SK-N-SH (cell line): Measurements from ENCODE around the gene MRPL51. TPM values are rescaled to one million over a fixed set of nuclear protein-coding genes. Genes with fewer than 3 reads are reported as not detected.

ENCODE experiments used
- CTCF ChIA-PET: fragments of 300-600, 350-600 bp; formaldehyde crosslinking; extraction: SDS; loops from one replicate; lab custom pipeline; 2021; lab: Yijun Ruan, JAX
- POLR2A ChIA-PET: fragments of 350-600 bp; sonication (Branson Sonifier 250); formaldehyde crosslinking; extraction: SDS; loops from one replicate; lab custom pipeline; 2020; ENCODE audit warnings: antibody characterized with exemption, inconsistent platforms; lab: Yijun Ruan, JAX
- DNase-seq: peaks from one replicate; pipeline ENCODE4 v3.0.0; 2012
- H2AFZ ChIP-seq: fragments of 200-600 bp; sonication (generic); 2 replicates; pipeline ENCODE4 v1.8.1; 2016; ENCODE audit warnings: antibody characterized with exemption, mild to moderate bottlenecking, low read depth
- H3F3A ChIP-seq: fragments of 200-600 bp; sonication (generic); replicated peaks from 2 replicates; pipeline ENCODE3; 2016; ENCODE audit warnings: antibody characterized with exemption, mild to moderate bottlenecking; ENCODE audit not compliant: insufficient read depth
- H3K27ac ChIP-seq, 2 experiments: fragments of 200-500 bp in 1 of 2; fragments of 200-600 bp in 1 of 2; sonication (Bioruptor generic) in 1 of 2; sonication (generic), shearing (Covaris generic) in 1 of 2; 2 replicates each; pipeline versions ENCODE4 v1.5.1 to v1.6.1; 2014 to 2016; ENCODE audit warnings: low read depth in 2 of 2, inconsistent platforms in 1 of 2, low read length in 1 of 2, mild to moderate bottlenecking in 1 of 2, mixed read lengths in 1 of 2
- H3K27me3 ChIP-seq: fragments of 200-600 bp; sonication (generic), shearing (Covaris generic); 2 replicates; pipeline ENCODE4 v1.6.1; 2016; ENCODE audit warnings: mixed run types; ENCODE audit not compliant: insufficient read depth
- H3K36me3 ChIP-seq, 2 experiments: fragments of 200-500 bp in 1 of 2; fragments of 200-600 bp in 1 of 2; sonication (Bioruptor generic) in 1 of 2; sonication (generic) in 1 of 2; replicated peaks in 1 of 2; 2 replicates each; pipeline versions ENCODE3 to v1.5.1; 2014 to 2016; ENCODE audit warnings: low read length in 1 of 2, mild to moderate bottlenecking in 1 of 2; ENCODE audit not compliant: insufficient read depth in 2 of 2, control insufficient read depth in 1 of 2
- H3K4me1 ChIP-seq, 2 experiments: fragments of 200-500 bp in 1 of 2; fragments of 200-600 bp in 1 of 2; sonication (Bioruptor generic) in 1 of 2; sonication (generic), shearing (Covaris generic) in 1 of 2; 2 replicates each; pipeline versions ENCODE4 v1.5.1 to v1.6.1; 2014 to 2016; ENCODE audit warnings: low read depth in 1 of 2, low read length in 1 of 2, mixed run types in 1 of 2; ENCODE audit not compliant: insufficient read depth in 2 of 2, control insufficient read depth in 1 of 2
- H3K4me2 ChIP-seq: fragments of 200-600 bp; sonication (generic), shearing (Covaris generic); 2 replicates; pipeline ENCODE4 v1.6.1; 2017; ENCODE audit warnings: mixed run types
- H3K4me3 ChIP-seq, 2 experiments: fragments of 200-500 bp in 1 of 2; fragments of 200-600 bp in 1 of 2; sonication (Bioruptor generic) in 1 of 2; sonication (generic), shearing (Covaris generic) in 1 of 2; 2 replicates each; pipeline versions ENCODE4 v1.5.1 to v1.8.1; 2014 to 2016; ENCODE audit warnings: low read depth in 2 of 2, inconsistent platforms in 1 of 2, low read length in 1 of 2, mild to moderate bottlenecking in 1 of 2, mixed read lengths in 1 of 2, moderate library complexity in 1 of 2
- H3K79me2 ChIP-seq: fragments of 200-600 bp; sonication (generic); 2 replicates; pipeline ENCODE4 v1.8.1; 2017; ENCODE audit warnings: mild to moderate bottlenecking; ENCODE audit not compliant: insufficient read depth
- H3K9ac ChIP-seq: fragments of 200-600 bp; sonication (generic); 2 replicates; pipeline ENCODE4 v1.6.1; 2017; ENCODE audit warnings: mixed run types
- H3K9me2 ChIP-seq: fragments of 200-600 bp; sonication (generic); 2 replicates; pipeline ENCODE4 v1.6.1; 2017; ENCODE audit warnings: mixed run types
- H3K9me3 ChIP-seq: fragments of 200-600 bp; sonication (generic); 2 replicates; pipeline ENCODE4 v1.6.1; 2017; ENCODE audit warnings: mixed run types, mild to moderate bottlenecking, moderate library complexity
- H4K20me1 ChIP-seq: fragments of 200-600 bp; sonication (generic); 2 replicates; pipeline ENCODE4 v1.6.1; 2017; ENCODE audit warnings: mild to moderate bottlenecking, mixed run types; ENCODE audit not compliant: insufficient read depth
- CHD2 ChIP-seq: fragments of 150-350 bp; IDR thresholded peaks from 2 replicates; pipeline ENCODE4 v1.6.1; 2018; ENCODE audit warnings: low read length; ENCODE audit not compliant: partially characterized antibody
- ELF1 ChIP-seq: IDR thresholded peaks from 2 replicates; pipeline ENCODE4 v1.4.0; 2012
- FOXJ3 ChIP-seq: sonication (generic); formaldehyde crosslinking; IDR thresholded peaks from 2 replicates; pipeline ENCODE4 v1.5.1; 2020; ENCODE audit warnings: mild to moderate bottlenecking, missing genetic modification reagents
- GATA2 ChIP-seq: sonication (generic); formaldehyde crosslinking; IDR thresholded peaks from 2 replicates; pipeline ENCODE4 v1.5.0; 2020; ENCODE audit warnings: mild to moderate bottlenecking, missing genetic modification reagents
- JUND ChIP-seq: IDR thresholded peaks from 2 replicates; pipeline ENCODE4 v1.4.0; 2012
- MXI1 ChIP-seq: IDR thresholded peaks from 2 replicates; pipeline ENCODE4 v1.6.1; 2012; ENCODE audit warnings: mild to moderate bottlenecking, low read depth, low read length, improper control_type of control experiment
- NFIC ChIP-seq: IDR thresholded peaks from 2 replicates; pipeline ENCODE4 v1.4.0; 2012; ENCODE audit warnings: borderline replicate concordance
- NRF1 ChIP-seq: IDR thresholded peaks from 2 replicates; pipeline ENCODE4 v1.6.1; 2012; ENCODE audit warnings: low read depth, mild to moderate bottlenecking, low read length
- RFX5 ChIP-seq: IDR thresholded peaks from 2 replicates; pipeline ENCODE4 v1.6.1; 2012; ENCODE audit warnings: mild to moderate bottlenecking, improper control_type of control experiment, low read length
- TAF1 ChIP-seq: IDR thresholded peaks from 2 replicates; pipeline ENCODE4 v1.6.1; 2012; ENCODE audit warnings: low read depth, mild to moderate bottlenecking, low read length, moderate library complexity, borderline replicate concordance
- TEAD4 ChIP-seq: IDR thresholded peaks from 2 replicates; pipeline ENCODE4 v1.4.0; 2012; ENCODE audit warnings: mild to moderate bottlenecking, borderline replicate concordance; ENCODE audit not compliant: insufficient read depth
- WGBS: methylation state at CpG from one replicate; pipeline ENCODE4 v1.1.6; 2017; ENCODE audit warnings: low lambda C conversion rate; 5-methylcytosine and 5-hydroxymethylcytosine counted together
- polyA plus RNA-seq, 3 experiments: library from polyadenylated mRNA; depleted of rRNA; stranded (reverse); fragments of >200 nt; gene quantifications; 2 replicates each; pipeline ENCODE4 v1.2.3, GENCODE V29; 2012
- TF ChIP-seq, protein P1 (sequence below): IDR thresholded peaks from 2 replicates; pipeline ENCODE4 v1.4.0; 2012; ENCODE audit warnings: low read depth
- TF ChIP-seq, protein P2 (sequence below): IDR thresholded peaks from 2 replicates; pipeline ENCODE4 v1.4.0; 2012; ENCODE audit warnings: low read depth, borderline replicate concordance
- TF ChIP-seq, protein P3 (sequence below): IDR thresholded peaks from 2 replicates; pipeline ENCODE4; 2012

Gene MRPL51
- polyA plus RNA-seq, 1 of the 3 experiments (the other 2 are of a cell fraction) = 189 TPM

DNA sequence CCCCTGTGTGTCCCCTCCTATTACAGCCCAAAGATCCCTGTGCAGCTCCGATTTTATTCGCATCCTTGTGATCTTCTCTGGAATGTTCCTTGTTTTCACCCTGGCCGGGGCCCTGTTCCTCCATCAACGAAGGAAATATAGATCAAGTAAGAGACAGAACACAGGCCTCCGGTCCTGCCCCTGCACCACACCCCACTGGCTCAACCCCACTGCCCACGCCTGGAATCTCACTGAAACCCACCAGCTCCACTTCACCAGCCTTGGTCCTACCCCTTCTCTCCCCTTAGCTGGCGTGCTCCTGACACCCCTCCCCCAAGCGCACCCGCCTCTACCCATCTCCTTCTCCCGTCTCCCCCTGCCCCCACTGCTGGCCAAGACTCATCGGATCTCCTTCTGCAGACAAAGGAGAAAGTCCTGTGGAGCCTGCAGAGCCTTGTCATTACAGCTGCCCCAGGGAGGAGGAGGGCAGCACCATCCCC lies 42.2 kb downstream of the MRPL51 start:
- WGBS = 39% methylated on average over 11 of the region's 11 CpGs
- ChIA-PET CTCF (interaction anchor here (0.7 to 5.2 kb wide), 7 partner anchors 13 to 87 kb away, joined by 3 to 33 read pairs (median 3); partner anchors contain the start of gene VAMP1), POLR2A (interaction anchor here (1.5 to 3.3 kb wide), 4 partner anchors 13 to 84 kb away, joined by 5 to 19 read pairs (median 8); partner anchors contain the start of genes GAPDH and VAMP1)
- H3K36me3 ChIP-seq = peaks cover 0 to 3% of the 10 kb centered on the region in 2 experiments
- no peaks in the 10 kb centered on the region for H3K79me2 ChIP-seq
- peak overlapping the region; percentile 63 to 69 for H3K4me3 ChIP-seq
- no peaks in the 10 kb centered on the region for H4K20me1 ChIP-seq
- H2AFZ ChIP-seq = peak overlapping the region; percentile 90
- TF ChIP-seq MXI1 = no peak
- peak; percentile 21 for TF ChIP-seq CHD2
- no peak for TF ChIP-seq RFX5
- no peak for TF ChIP-seq NRF1
- TF ChIP-seq, all 33 proteins: peak for 1
- peak overlapping the region; percentile 85 to 91; a peak in 3 of 4 replicates for H3K27ac ChIP-seq
- H3K4me1 ChIP-seq = peaks cover 11 to 29% of the 10 kb centered on the region in 2 experiments; a peak in 2 of 4 replicates
- peak overlapping the region; percentile 81 for H3K9ac ChIP-seq
- peaks cover 10% of the 10 kb centered on the region for H3F3A ChIP-seq
- no peaks in the 10 kb centered on the region for H3K9me3 ChIP-seq
- peak overlapping the region; percentile 86 for H3K4me2 ChIP-seq
- no peaks in the 10 kb centered on the region for H3K9me2 ChIP-seq
- no peak for DNase-seq
- no peaks in the 10 kb centered on the region for H3K27me3 ChIP-seq

DNA sequence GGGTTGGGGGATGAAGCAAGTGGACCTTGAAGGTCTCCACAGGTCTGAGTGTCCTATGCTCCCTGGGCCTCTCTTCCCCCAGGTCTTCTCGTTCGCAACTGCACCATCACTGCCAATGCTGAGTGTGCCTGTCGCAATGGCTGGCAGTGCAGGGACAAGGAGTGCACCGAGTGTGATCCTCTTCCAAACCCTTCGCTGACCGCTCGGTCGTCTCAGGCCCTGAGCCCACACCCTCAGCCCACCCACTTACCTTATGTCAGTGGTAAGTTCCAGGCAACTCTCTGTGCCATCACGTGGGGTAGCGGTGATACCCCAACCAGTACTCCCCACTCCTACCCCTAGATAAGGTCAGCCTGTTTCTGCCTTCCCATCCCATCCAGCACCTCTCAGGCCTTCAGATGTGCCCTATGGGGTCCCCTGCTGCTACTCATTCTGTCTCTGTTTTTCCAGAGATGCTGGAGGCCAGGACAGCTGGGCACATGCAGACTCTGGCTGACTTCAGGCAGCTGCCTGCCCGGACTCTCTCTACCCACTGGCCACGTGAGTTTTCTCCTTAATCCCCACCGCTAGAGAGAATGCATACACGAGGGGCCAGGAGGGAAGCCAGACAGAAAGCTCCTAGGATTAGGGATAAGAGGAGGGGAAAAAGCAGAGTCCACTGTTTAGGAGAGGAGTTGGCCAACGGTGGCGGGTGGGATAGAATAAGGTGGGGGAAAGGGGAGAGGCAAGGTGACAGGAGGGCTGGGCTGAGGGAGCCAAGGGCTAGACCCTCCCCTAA lies 42.8 kb downstream of the MRPL51 start:
- TF ChIP-seq, protein P1, sequence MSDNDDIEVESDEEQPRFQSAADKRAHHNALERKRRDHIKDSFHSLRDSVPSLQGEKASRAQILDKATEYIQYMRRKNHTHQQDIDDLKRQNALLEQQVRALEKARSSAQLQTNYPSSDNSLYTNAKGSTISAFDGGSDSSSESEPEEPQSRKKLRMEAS = no peak
- TF ChIP-seq, protein P2, sequence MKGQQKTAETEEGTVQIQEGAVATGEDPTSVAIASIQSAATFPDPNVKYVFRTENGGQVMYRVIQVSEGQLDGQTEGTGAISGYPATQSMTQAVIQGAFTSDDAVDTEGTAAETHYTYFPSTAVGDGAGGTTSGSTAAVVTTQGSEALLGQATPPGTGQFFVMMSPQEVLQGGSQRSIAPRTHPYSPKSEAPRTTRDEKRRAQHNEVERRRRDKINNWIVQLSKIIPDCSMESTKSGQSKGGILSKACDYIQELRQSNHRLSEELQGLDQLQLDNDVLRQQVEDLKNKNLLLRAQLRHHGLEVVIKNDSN = no peak
- TF ChIP-seq TEAD4 (no peak), ELF1 (no peak), GATA2 (CRISPR knock-in tag) (no peak), FOXJ3 (no peak), JUND (no peak), NFIC (no peak), TAF1 (no peak), NRF1 (no peak)
- TF ChIP-seq, protein P3, sequence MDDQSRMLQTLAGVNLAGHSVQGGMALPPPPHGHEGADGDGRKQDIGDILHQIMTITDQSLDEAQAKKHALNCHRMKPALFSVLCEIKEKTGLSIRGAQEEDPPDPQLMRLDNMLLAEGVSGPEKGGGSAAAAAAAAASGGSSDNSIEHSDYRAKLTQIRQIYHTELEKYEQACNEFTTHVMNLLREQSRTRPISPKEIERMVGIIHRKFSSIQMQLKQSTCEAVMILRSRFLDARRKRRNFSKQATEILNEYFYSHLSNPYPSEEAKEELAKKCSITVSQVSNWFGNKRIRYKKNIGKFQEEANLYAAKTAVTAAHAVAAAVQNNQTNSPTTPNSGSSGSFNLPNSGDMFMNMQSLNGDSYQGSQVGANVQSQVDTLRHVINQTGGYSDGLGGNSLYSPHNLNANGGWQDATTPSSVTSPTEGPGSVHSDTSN = no peak
- TF ChIP-seq, all 33 proteins: peak for 0
- H3K9me3 ChIP-seq = no peaks in the 10 kb centered on the region
- H4K20me1 ChIP-seq = no peaks in the 10 kb centered on the region
- peak overlapping the region in 1 of 2 experiments; percentile 91; a peak in 2 of 4 replicates for H3K27ac ChIP-seq
- no peak for DNase-seq
- H3K36me3 ChIP-seq = peaks cover 0 to 3% of the 10 kb centered on the region in 2 experiments
- peak overlapping the region; percentile 81; the same call in 1 of the 2 replicates for H3K9ac ChIP-seq
- peak overlapping the region; percentile 86 for H3K4me2 ChIP-seq
- 93% methylated on average over 16 of the region's 16 CpGs for WGBS
- H3K4me3 ChIP-seq = peak overlapping the region; percentile 63 to 69
- CTCF ChIA-PET = interaction anchor here (0.7 to 5.2 kb wide), 4 partner anchors 15 to 88 kb away, joined by 3 to 33 read pairs (median 12); no protein-coding TSS in a partner anchor
- H3K79me2 ChIP-seq = no peaks in the 10 kb centered on the region
- H2AFZ ChIP-seq = no peak overlapping the region
- H3F3A ChIP-seq = peaks cover 9% of the 10 kb centered on the region
- peaks cover 11 to 29% of the 10 kb centered on the region in 2 experiments; a peak in 2 of 4 replicates for H3K4me1 ChIP-seq
- H3K9me2 ChIP-seq = no peaks in the 10 kb centered on the region
- no peaks in the 10 kb centered on the region for H3K27me3 ChIP-seq
- POLR2A ChIA-PET = interaction anchor here (2.4 to 3.3 kb wide), 2 partner anchors 20 to 84 kb away, joined by 9 to 19 read pairs; partner anchors contain the start of genes GAPDH and VAMP1
